ENCODE results near the gene DCAF12. TPM values are rescaled to one million over a fixed set of nuclear protein-coding genes. Genes with fewer than 3 reads are reported as not detected.

DCAF12 gene
- polyA plus RNA-seq, 1 of the 3 experiments (the other 2 are of a cell fraction): 20.8 TPM

- Histone ChIP-seq H3K9ac (no peak overlapping the region), H2AFZ (ENCODE audit: low read depth) (no peak overlapping the region), H3K79me2 (ENCODE audit: insufficient read depth) (no peaks in the 10 kb centered on the region), H3K4me3 (ENCODE audit: low read depth in 2 of 2, low read length in 1 of 2) (no peak overlapping the region), H3K4me1 (ENCODE audit: control insufficient read depth in 1 of 2, insufficient read depth in 2 of 2, low read depth in 1 of 2, low read length in 1 of 2) (no peaks in the 10 kb centered on the region), H3K27ac (ENCODE audit: low read depth in 2 of 2, low read length in 1 of 2) (no peak overlapping the region), H3K4me2 (no peak overlapping the region), H3F3A (replicated peaks; ENCODE audit: insufficient read depth) (peaks cover 3% of the 10 kb centered on the region), H4K20me1 (ENCODE audit: insufficient read depth) (no peaks in the 10 kb centered on the region), H3K9me3 (no peaks in the 10 kb centered on the region), H3K9me2 (no peaks in the 10 kb centered on the region), H3K27me3 (ENCODE audit: insufficient read depth) (no peaks in the 10 kb centered on the region), H3K36me3 (replicated peaks in 1 of 2; ENCODE audit: control insufficient read depth in 1 of 2, insufficient read depth in 2 of 2, low read length in 1 of 2) (peaks cover 38 to 45% of the 10 kb centered on the region in 2 experiments)
- ChIA-PET CTCF (no interaction called here), POLR2A (no interaction called here)
- no peak for DNase-seq
- TF ChIP-seq SIN3A (IDR thresholded peaks at IDR 0.05; ENCODE audit: borderline replicate concordance, low read depth, low read length) (no peak), EZH2phosphoT487 (IDR thresholded peaks at IDR 0.05; ENCODE audit: borderline replicate concordance, low read depth) (no peak), TEAD4 (IDR thresholded peaks at IDR 0.05; ENCODE audit: borderline replicate concordance, insufficient read depth) (no peak), SMC3 (IDR thresholded peaks at IDR 0.05; ENCODE audit: low read depth, low read length) (no peak), MEF2A (IDR thresholded peaks at IDR 0.05; ENCODE audit: borderline replicate concordance, low read depth) (no peak), RCOR1 (IDR thresholded peaks at IDR 0.05; ENCODE audit: low read length) (no peak), MXI1 (IDR thresholded peaks at IDR 0.05; ENCODE audit: low read depth, low read length) (no peak), EP300 (IDR thresholded peaks at IDR 0.05; ENCODE audit: borderline replicate concordance in 1 of 2, low read depth in 1 of 2, low read length in 1 of 2) (no peak), CHD2 (IDR thresholded peaks at IDR 0.05; ENCODE audit: low read length, partially characterized antibody) (no peak), ELF1 (IDR thresholded peaks at IDR 0.05) (no peak), RXRA (IDR thresholded peaks at IDR 0.05; ENCODE audit: borderline replicate concordance, low read depth) (no peak), FOXM1 (IDR thresholded peaks at IDR 0.05; ENCODE audit: low read depth) (no peak), GABPA (IDR thresholded peaks at IDR 0.05; ENCODE audit: low read depth) (no peak), RFX5 (IDR thresholded peaks at IDR 0.05; ENCODE audit: low read length) (no peak), RAD21 (IDR thresholded peaks at IDR 0.05; ENCODE audit: low read length) (no peak), NFIC (IDR thresholded peaks at IDR 0.05; ENCODE audit: borderline replicate concordance) (no peak)
- TF ChIP-seq, protein P1, sequence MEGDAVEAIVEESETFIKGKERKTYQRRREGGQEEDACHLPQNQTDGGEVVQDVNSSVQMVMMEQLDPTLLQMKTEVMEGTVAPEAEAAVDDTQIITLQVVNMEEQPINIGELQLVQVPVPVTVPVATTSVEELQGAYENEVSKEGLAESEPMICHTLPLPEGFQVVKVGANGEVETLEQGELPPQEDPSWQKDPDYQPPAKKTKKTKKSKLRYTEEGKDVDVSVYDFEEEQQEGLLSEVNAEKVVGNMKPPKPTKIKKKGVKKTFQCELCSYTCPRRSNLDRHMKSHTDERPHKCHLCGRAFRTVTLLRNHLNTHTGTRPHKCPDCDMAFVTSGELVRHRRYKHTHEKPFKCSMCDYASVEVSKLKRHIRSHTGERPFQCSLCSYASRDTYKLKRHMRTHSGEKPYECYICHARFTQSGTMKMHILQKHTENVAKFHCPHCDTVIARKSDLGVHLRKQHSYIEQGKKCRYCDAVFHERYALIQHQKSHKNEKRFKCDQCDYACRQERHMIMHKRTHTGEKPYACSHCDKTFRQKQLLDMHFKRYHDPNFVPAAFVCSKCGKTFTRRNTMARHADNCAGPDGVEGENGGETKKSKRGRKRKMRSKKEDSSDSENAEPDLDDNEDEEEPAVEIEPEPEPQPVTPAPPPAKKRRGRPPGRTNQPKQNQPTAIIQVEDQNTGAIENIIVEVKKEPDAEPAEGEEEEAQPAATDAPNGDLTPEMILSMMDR (IDR thresholded peaks at IDR 0.05): no peak
- TF ChIP-seq, protein P2, sequence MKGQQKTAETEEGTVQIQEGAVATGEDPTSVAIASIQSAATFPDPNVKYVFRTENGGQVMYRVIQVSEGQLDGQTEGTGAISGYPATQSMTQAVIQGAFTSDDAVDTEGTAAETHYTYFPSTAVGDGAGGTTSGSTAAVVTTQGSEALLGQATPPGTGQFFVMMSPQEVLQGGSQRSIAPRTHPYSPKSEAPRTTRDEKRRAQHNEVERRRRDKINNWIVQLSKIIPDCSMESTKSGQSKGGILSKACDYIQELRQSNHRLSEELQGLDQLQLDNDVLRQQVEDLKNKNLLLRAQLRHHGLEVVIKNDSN (IDR thresholded peaks at IDR 0.05; ENCODE audit: borderline replicate concordance, low read depth): no peak
- TF ChIP-seq, protein P3, sequence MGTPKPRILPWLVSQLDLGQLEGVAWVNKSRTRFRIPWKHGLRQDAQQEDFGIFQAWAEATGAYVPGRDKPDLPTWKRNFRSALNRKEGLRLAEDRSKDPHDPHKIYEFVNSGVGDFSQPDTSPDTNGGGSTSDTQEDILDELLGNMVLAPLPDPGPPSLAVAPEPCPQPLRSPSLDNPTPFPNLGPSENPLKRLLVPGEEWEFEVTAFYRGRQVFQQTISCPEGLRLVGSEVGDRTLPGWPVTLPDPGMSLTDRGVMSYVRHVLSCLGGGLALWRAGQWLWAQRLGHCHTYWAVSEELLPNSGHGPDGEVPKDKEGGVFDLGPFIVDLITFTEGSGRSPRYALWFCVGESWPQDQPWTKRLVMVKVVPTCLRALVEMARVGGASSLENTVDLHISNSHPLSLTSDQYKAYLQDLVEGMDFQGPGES (IDR thresholded peaks at IDR 0.05; ENCODE audit: low read depth, low read length): no peak
- TF ChIP-seq, protein P4, sequence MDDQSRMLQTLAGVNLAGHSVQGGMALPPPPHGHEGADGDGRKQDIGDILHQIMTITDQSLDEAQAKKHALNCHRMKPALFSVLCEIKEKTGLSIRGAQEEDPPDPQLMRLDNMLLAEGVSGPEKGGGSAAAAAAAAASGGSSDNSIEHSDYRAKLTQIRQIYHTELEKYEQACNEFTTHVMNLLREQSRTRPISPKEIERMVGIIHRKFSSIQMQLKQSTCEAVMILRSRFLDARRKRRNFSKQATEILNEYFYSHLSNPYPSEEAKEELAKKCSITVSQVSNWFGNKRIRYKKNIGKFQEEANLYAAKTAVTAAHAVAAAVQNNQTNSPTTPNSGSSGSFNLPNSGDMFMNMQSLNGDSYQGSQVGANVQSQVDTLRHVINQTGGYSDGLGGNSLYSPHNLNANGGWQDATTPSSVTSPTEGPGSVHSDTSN (IDR thresholded peaks at IDR 0.05): no peak
- 95% methylated on average over 4 of the region's 4 CpGs for WGBS (ENCODE audit: low lambda C conversion rate)
These were observed 29.7 kb downstream of the DCAF12 start for GRCh38 chr9:34096751-34097150.

All from SK-N-SH (cell line).